NCI-H2107 (cell line): ENCODE measurements around the gene DOCK8.

Source experiments
- DNase-seq: peaks from one replicate; lab custom pipeline; 2025; lab: John Stamatoyannopoulos, UW

DOCK8 gene

GRCh38 chr9:462606-463005, 247.9 kb downstream of the DOCK8 start:
- DNase-seq, result no peak

- DNase-seq, result no peak
Observed at GRCh38 chr9:463455-464171, 248.9 kb downstream of the DOCK8 start.

GRCh38 chr9:466747-467146, 252.1 kb downstream of the DOCK8 start:
- DNase-seq, result no peak

GRCh38 chr9:468766-469426, 254.2 kb downstream of the DOCK8 start:
- DNase-seq, result no peak

- peak; percentile 66 for DNase-seq
Observed at GRCh38 chr9:469672-470551, 255.2 kb downstream of the DOCK8 start.

GRCh38 chr9:470552-471194, 256.0 kb downstream of the DOCK8 start:
- DNase-seq, result no peak

GRCh38 chr9:471320-471719, 256.7 kb downstream of the DOCK8 start:
- DNase-seq, result no peak

GRCh38 chr9:472479-473075, 257.9 kb downstream of the DOCK8 start:
- DNase-seq, result no peak

GRCh38 chr9:477193-477592, 262.5 kb downstream of the DOCK8 start:
- DNase-seq, result no peak

GRCh38 chr9:479304-479970, 264.8 kb downstream of the DOCK8 start:
- no peak for DNase-seq

- no peak for DNase-seq
Observed at GRCh38 chr9:479971-480350, 265.3 kb downstream of the DOCK8 start.

GRCh38 chr9:482739-483138, 268.1 kb downstream of the DOCK8 start:
- DNase-seq, result no peak

- DNase-seq, result no peak
Observed at GRCh38 chr9:486156-486555, 271.5 kb downstream of the DOCK8 start.

GRCh38 chr9:487429-487828, 272.8 kb downstream of the DOCK8 start:
- no peak for DNase-seq

- DNase-seq, result no peak
Observed at GRCh38 chr9:488448-488847, 273.8 kb downstream of the DOCK8 start.

- DNase-seq, result no peak
Observed at GRCh38 chr9:489198-490197, 274.8 kb downstream of the DOCK8 start.

GRCh38 chr9:494764-495163, 280.1 kb downstream of the DOCK8 start:
- no peak for DNase-seq

- DNase-seq, result no peak
Observed at GRCh38 chr9:495739-496138, 281.1 kb downstream of the DOCK8 start.

GRCh38 chr9:503326-503725, 288.7 kb downstream of the DOCK8 start:
- no peak for DNase-seq
